GM12878 (cell line): ENCODE data around the gene PLEKHA7. TPM values are rescaled to one million over a fixed set of nuclear protein-coding genes. Genes with fewer than 3 reads are reported as not detected.

Experiments used
- ATAC-seq: fragments of 200-7000 bp; cut with Tn5 transposase; 3 replicates; pipeline ENCODE4 v1.9.1; 2020; ENCODE audit warnings: mild to moderate bottlenecking, moderate library complexity
- BruUV-seq: library from RNA; stranded (reverse); fragments of 400-500 nt; replicated peaks from 2 replicates; lab custom pipeline; 2021; lab: Mats Ljungman, UMichigan
- CTCF ChIA-PET: fragments of 300-600 bp; sonication (Branson Sonifier 250); formaldehyde crosslinking; extraction: SDS; loops from one replicate; lab custom pipeline; 2021; ENCODE audit warnings: inconsistent platforms; lab: Yijun Ruan, JAX
- POLR2A ChIA-PET: fragments of 350-600 bp; formaldehyde crosslinking; extraction: SDS; loops from one replicate; lab custom pipeline; 2021; ENCODE audit warnings: inconsistent platforms; lab: Charles Lee
- RAD21 ChIA-PET: fragments of 300-600 bp; sonication (Branson Sonifier 250); formaldehyde crosslinking; loops from one replicate; lab custom pipeline; 2023; ENCODE audit warnings: antibody characterized with exemption; ENCODE audit not compliant: unreplicated experiment; lab: Charles Lee
- SMC1A ChIA-PET: fragments of 300-600 bp; sonication (Branson Sonifier 250); formaldehyde crosslinking; loops from one replicate; lab custom pipeline; 2023; ENCODE audit not compliant: unreplicated experiment, uncharacterized antibody; lab: Charles Lee
- DNase-seq: peaks from one replicate; pipeline ENCODE4 v3.0.0-alpha.2; 2011; ENCODE audit warnings: low read depth, low spot score
- FAIRE-seq: peaks from 3 replicates; lab custom pipeline; 2011; peaks lifted over from hg19 to GRCh38; lab: Jason Lieb, UNC
- H2AFZ ChIP-seq: 2 replicates; pipeline ENCODE4 v1.6.0; 2011; ENCODE audit warnings: low read depth, low read length, control low read depth; ENCODE audit not compliant: control insufficient read depth
- H3K27ac ChIP-seq: 2 replicates; pipeline ENCODE4 v1.5.1; 2011; ENCODE audit warnings: control low read depth; ENCODE audit not compliant: control insufficient read depth, insufficient read depth
- H3K27me3 ChIP-seq, 2 experiments: replicated peaks in 1 of 2; 2 replicates each; pipeline versions ENCODE4 v1.6.0 to v1.6.1; 2011; ENCODE audit warnings: low read length in 1 of 2; ENCODE audit not compliant: control insufficient read depth in 2 of 2, insufficient read depth in 2 of 2
- H3K36me3 ChIP-seq, 2 experiments: 2 replicates each; pipeline ENCODE4 v1.5.1; 2011; ENCODE audit warnings: low read length in 1 of 2; ENCODE audit not compliant: control insufficient read depth in 2 of 2, insufficient read depth in 2 of 2
- H3K4me1 ChIP-seq: 2 replicates; pipeline ENCODE4 v1.6.1; 2011; ENCODE audit warnings: mild to moderate bottlenecking, low read length, moderate library complexity, mixed read lengths; ENCODE audit not compliant: control insufficient read depth, insufficient read depth
- H3K4me2 ChIP-seq: 2 replicates; pipeline ENCODE4 v1.6.0; 2011; ENCODE audit warnings: control low read depth; ENCODE audit not compliant: control insufficient read depth, insufficient read depth
- H3K4me3 ChIP-seq: fragments of 200-600 bp; sonication (generic); 2 replicates; pipeline ENCODE4 v1.5.1; 2016
- H3K79me2 ChIP-seq: 2 replicates; pipeline ENCODE4 v1.6.0; 2011; ENCODE audit warnings: low read length; ENCODE audit not compliant: control insufficient read depth, insufficient read depth
- H3K9ac ChIP-seq: 2 replicates; pipeline ENCODE4 v1.8.0; 2011; ENCODE audit warnings: low read length, control low read depth, mixed read lengths; ENCODE audit not compliant: control insufficient read depth, insufficient read depth
- H3K9me3 ChIP-seq: replicated peaks from 3 replicates; pipeline ENCODE4 v1.5.1; 2011; ENCODE audit warnings: mild to moderate bottlenecking, low read length; ENCODE audit not compliant: control insufficient read depth, insufficient read depth
- H4K20me1 ChIP-seq: 2 replicates; pipeline ENCODE4 v1.6.0; 2011; ENCODE audit not compliant: control insufficient read depth, insufficient read depth
- BRCA1 ChIP-seq: IDR thresholded peaks from 2 replicates; pipeline ENCODE4 v1.6.1; 2011; ENCODE audit warnings: low read depth, low read length, improper control_type of control experiment
- CEBPZ ChIP-seq: fragments of 150-350 bp; IDR thresholded peaks from 2 replicates; pipeline ENCODE4 v1.6.1; 2016; ENCODE audit warnings: low read depth, low read length
- ETV6 ChIP-seq, 2 experiments: fragments of 450-650 bp in 1 of 2; IDR thresholded peaks in 1 of 2; conservative IDR thresholded peaks in 1 of 2; 2 replicates each; pipeline ENCODE4 v1.6.1; 2014; ENCODE audit warnings: antibody characterized with exemption in 1 of 2, borderline replicate concordance in 1 of 2, low read depth in 1 of 2, mild to moderate bottlenecking in 1 of 2, moderate library complexity in 1 of 2
- MXI1 ChIP-seq: fragments of 150-350 bp; IDR thresholded peaks from 2 replicates; pipeline ENCODE4 v1.6.1; 2011; ENCODE audit warnings: low read depth, mild to moderate bottlenecking, inconsistent platforms, low read length, improper control_type of control experiment
- NFIC ChIP-seq: IDR thresholded peaks from 2 replicates; pipeline ENCODE4 v1.6.1; 2012; ENCODE audit warnings: low read depth, mild to moderate bottlenecking, inconsistent platforms, low read length, moderate library complexity
- POLR2A ChIP-seq: IDR thresholded peaks from 2 replicates; pipeline ENCODE4 v1.6.1; 2011; ENCODE audit warnings: low read depth, mild to moderate bottlenecking, low read length
- SMAD1 ChIP-seq: fragments of 450-650 bp; IDR thresholded peaks from 2 replicates; pipeline ENCODE4 v1.6.1; 2018; ENCODE audit warnings: mild to moderate bottlenecking, low read depth; ENCODE audit not compliant: partially characterized antibody
- SUZ12 ChIP-seq: fragments of 200-600 bp; sonication (generic); IDR thresholded peaks from one replicate; pipeline ENCODE4 v1.6.1; 2018; ENCODE audit warnings: antibody characterized with exemption, mild to moderate bottlenecking; ENCODE audit not compliant: unreplicated experiment
- TAF1 ChIP-seq: IDR thresholded peaks from 2 replicates; pipeline ENCODE4 v1.6.1; 2011; ENCODE audit warnings: mild to moderate bottlenecking, low read depth, low read length, borderline replicate concordance
- ZBTB33 ChIP-seq: fragments of 450-650 bp; IDR thresholded peaks from 2 replicates; pipeline ENCODE4 v1.6.1; 2017; ENCODE audit warnings: mild to moderate bottlenecking
- ZNF622 ChIP-seq: fragments of 450-650 bp; IDR thresholded peaks from 2 replicates; pipeline ENCODE4 v1.6.1; 2017; ENCODE audit warnings: mild to moderate bottlenecking, inconsistent platforms
- WGBS: methylation state at CpG from one replicate; pipeline ENCODE4 v1.1.6; 2016; ENCODE audit warnings: low lambda C conversion rate; ENCODE audit not compliant: insufficient replicate concordance, insufficient coverage; ENCODE audit errors: missing lambda C conversion rate; 5-methylcytosine and 5-hydroxymethylcytosine counted together
- in situ Hi-C: fragments of 300-500 bp; cut with MboI; formaldehyde crosslinking; loops from 9 replicates; pipeline ENCODE4 v1.14.3; 2018; ENCODE audit warnings: mixed read lengths
- intact Hi-C: fragments of 100-400 bp; cut with micrococcal nuclease; formaldehyde crosslinking; loops from one replicate; pipeline ENCODE4 v1.14.2; 2022; ENCODE audit not compliant: unreplicated experiment
- polyA plus RNA-seq, 11 experiments: library from polyadenylated mRNA; depleted of rRNA in 4 of 11; unstranded in 6 of 11; stranded (reverse) in 5 of 11; fragments of >200 nt; fragmentation: Nextera tagmentation in 4 of 11; fragmentation: Illumina TruSeq in 1 of 11; extraction: Ambion mirVana in 4 of 11; extraction: Trizol in 1 of 11; gene quantifications; 1 replicate in 1 of 11; 2 replicates in 10 of 11; pipeline versions ENCODE4 v1.2.1 to v1.2.3, GENCODE V29; 2011 to 2016; ENCODE audit warnings: inconsistent platforms in 2 of 11, missing spikeins in 2 of 11, low read depth in 1 of 11
- total RNA-seq, 4 experiments: library from RNA; depleted of rRNA in 3 of 4; stranded (reverse); fragments of >200 nt in 3 of 4; fragmentation: Illumina TruSeq in 1 of 4; extraction: Trizol in 1 of 4; gene quantifications; 2 replicates each; pipeline versions ENCODE4 v1.2.1 to v1.2.3, GENCODE V29; 2013 to 2021

PLEKHA7 gene
- total and polyA plus RNA-seq, 10 of the 15 experiments (the other 5 are each of a cell fraction or from before 2014, with no cell fraction given) = 0.45 to 5.3 (median 2.1) TPM

DNA sequence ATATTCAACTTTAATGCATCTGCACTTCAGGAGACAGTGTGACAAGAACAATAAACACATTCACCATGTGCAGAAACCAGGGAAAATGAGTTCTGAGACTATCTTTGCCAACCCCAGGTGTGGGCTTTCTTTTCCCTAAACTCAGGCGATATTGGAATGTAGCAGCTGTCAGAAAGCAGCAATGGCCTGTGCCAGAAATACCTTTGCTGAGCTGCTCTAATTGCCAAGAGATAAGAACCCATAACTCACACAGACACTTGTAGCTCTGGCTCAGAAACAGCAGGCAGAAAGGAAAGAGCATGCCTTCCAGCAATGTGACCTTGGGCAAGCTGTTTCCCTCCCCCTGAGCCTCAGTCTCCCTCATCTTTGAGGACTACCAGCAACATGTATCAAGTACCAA lies 77.6 kb downstream of the PLEKHA7 start:
- ChIA-PET SMC1A (interaction anchor here (0.8 to 7.7 kb wide), 12 partner anchors 8 to 591 kb away, joined by 3 to 80 read pairs (median 4); no protein-coding TSS in a partner anchor), POLR2A (interaction anchor here (0.6 kb wide), 2 partner anchors 25 to 94 kb away, joined by 3 to 5 read pairs; no protein-coding TSS in a partner anchor), RAD21 (interaction anchor here (0.6 to 4.2 kb wide), 9 partner anchors 10 to 273 kb away, joined by 3 to 34 read pairs (median 3); no protein-coding TSS in a partner anchor), CTCF (interaction anchor here (0.7 to 11.4 kb wide), 25 partner anchors 8 to 175 kb away, joined by 3 to 126 read pairs (median 4); no protein-coding TSS in a partner anchor)
- ATAC-seq (no peak), DNase-seq (no peak), FAIRE-seq (no peak)
- Histone ChIP-seq H3K4me2 (no peak overlapping the region), H4K20me1 (no peaks in the 10 kb centered on the region), H3K9ac (no peak overlapping the region), H3K9me3 (no peaks in the 10 kb centered on the region), H3K27ac (no peak overlapping the region), H3K4me1 (no peaks in the 10 kb centered on the region), H2AFZ (no peak overlapping the region), H3K4me3 (no peak overlapping the region), H3K36me3 (no peaks in the 10 kb centered on the region), H3K79me2 (no peaks in the 10 kb centered on the region), H3K27me3 (no peaks in the 10 kb centered on the region; a peak in 1 of 4 replicates)
- in situ Hi-C loops (no loop called here), intact Hi-C loops (loop anchor here (1.0 kb wide), 1 partner anchor 127 kb away; no protein-coding TSS in a partner anchor)
- no TSS peak for BruUV-seq
- WGBS = 82% methylated on average over 1 of the region's 1 CpG
- TF ChIP-seq ZBTB33 (no peak), ZNF622 (no peak), POLR2A (no peak), SMAD1 (no peak), NFIC (no peak), TAF1 (no peak), CEBPZ (no peak), SUZ12 (no peak), MXI1 (no peak), ETV6 (conservative IDR thresholded peaks at IDR 0.05 in 1 of 2, IDR thresholded peaks at IDR 0.05 in 1 of 2; ENCODE audit: borderline replicate concordance in 1 of 2, low read depth in 1 of 2) (no peak), BRCA1 (no peak)
